SU-DHL-6 (cell line): ENCODE results near the gene IDH2.

Experiments used
- H2AFZ ChIP-seq: fragments of 200-600 bp; sonication (generic); 2 replicates; pipeline ENCODE4 v1.6.1; 2014; ENCODE audit warnings: low read depth, mild to moderate bottlenecking, moderate library complexity, mixed read lengths, antibody characterized with exemption, low read length; ENCODE audit not compliant: severe bottlenecking
- H3F3A ChIP-seq: fragments of 200-600 bp; shearing (Covaris generic); 2 replicates; pipeline ENCODE4 v1.6.0; 2016; ENCODE audit warnings: antibody characterized with exemption, mild to moderate bottlenecking; ENCODE audit not compliant: insufficient read depth
- H3K27ac ChIP-seq: fragments of 200-600 bp; sonication (generic); 2 replicates; pipeline ENCODE4 v1.5.1; 2016; ENCODE audit warnings: low read depth, mild to moderate bottlenecking, low read length, moderate library complexity, mixed read lengths
- H3K27me3 ChIP-seq: fragments of 200-600 bp; sonication (generic), shearing (Covaris generic); 2 replicates; pipeline ENCODE4 v1.6.0; 2014; ENCODE audit warnings: mild to moderate bottlenecking, low read length
- H3K36me3 ChIP-seq: fragments of 200-600 bp; sonication (generic); 2 replicates; pipeline ENCODE4 v1.6.1; 2014; ENCODE audit warnings: mild to moderate bottlenecking, low read length, mixed read lengths
- H3K4me2 ChIP-seq: fragments of 300-600, 200-600 bp; shearing (Covaris generic), sonication (generic); 2 replicates; pipeline ENCODE4 v1.6.0; 2014; ENCODE audit warnings: low read length, low read depth, mild to moderate bottlenecking; ENCODE audit not compliant: poor library complexity, severe bottlenecking
- H3K4me3 ChIP-seq: fragments of 200-600 bp; sonication (generic); 2 replicates; pipeline ENCODE4 v1.5.1; 2014; ENCODE audit warnings: antibody characterized with exemption, low read length, mild to moderate bottlenecking, mixed read lengths; ENCODE audit not compliant: insufficient read depth, poor library complexity, severe bottlenecking
- H3K79me2 ChIP-seq: fragments of 200-600 bp; sonication (generic); 2 replicates; pipeline ENCODE4 v1.6.1; 2014; ENCODE audit warnings: mild to moderate bottlenecking, low read length, moderate library complexity; ENCODE audit not compliant: insufficient read depth
- H3K9ac ChIP-seq: fragments of 200-600 bp; sonication (generic); 2 replicates; pipeline ENCODE4 v1.7.0; 2014; ENCODE audit warnings: mild to moderate bottlenecking, low read length
- H3K9me2 ChIP-seq: fragments of 200-600 bp; sonication (generic); replicated peaks from 2 replicates; pipeline ENCODE4 v1.6.1; 2014; ENCODE audit warnings: low read length; ENCODE audit not compliant: insufficient read depth
- H3K9me3 ChIP-seq: fragments of 200-600 bp; sonication (generic); 2 replicates; pipeline ENCODE4 v1.6.1; 2014; ENCODE audit warnings: low read length, mixed read lengths; ENCODE audit not compliant: insufficient read depth
- H4K20me1 ChIP-seq: fragments of 200-600 bp; sonication (generic); 2 replicates; pipeline ENCODE4 v1.6.1; 2014; ENCODE audit warnings: low read depth, mild to moderate bottlenecking, antibody characterized with exemption, low read length, moderate library complexity, mixed read lengths
- EZH2phosphoT487 ChIP-seq: fragments of 200-600 bp; sonication (generic), shearing (Covaris generic); conservative IDR thresholded peaks from 2 replicates; pipeline ENCODE4 v1.6.1; 2018; ENCODE audit warnings: mild to moderate bottlenecking, antibody characterized with exemption, low read length, moderate library complexity, mixed read lengths
- TF ChIP-seq, protein P1 (sequence below): fragments of 200-600 bp; sonication (generic); IDR thresholded peaks from one replicate; pipeline ENCODE4 v1.5.1; 2017; ENCODE audit warnings: antibody characterized with exemption, mild to moderate bottlenecking, low read length, moderate library complexity; ENCODE audit not compliant: insufficient read depth, poor library complexity, severe bottlenecking

The IDH2 gene

DNA sequence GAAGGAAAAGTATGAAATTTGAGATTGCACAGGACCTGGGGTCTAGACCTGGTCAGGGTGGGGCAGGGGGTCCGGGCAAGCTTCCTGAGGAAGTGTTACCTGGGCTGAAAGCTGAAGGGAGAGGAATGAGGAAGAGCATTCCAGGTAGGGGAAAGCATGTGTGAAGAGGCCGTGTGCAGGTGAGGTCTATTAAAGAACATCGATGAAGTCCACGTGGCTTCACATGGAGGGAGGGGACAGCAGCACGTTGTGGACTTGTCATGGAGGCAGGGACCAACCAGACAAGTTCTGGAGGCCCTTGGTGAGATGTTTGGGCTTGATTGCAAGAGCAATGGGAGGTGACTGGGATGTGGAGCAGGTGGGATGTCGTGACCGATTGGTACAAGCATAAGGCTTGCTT, 47.1 kb downstream of the IDH2 start:
- no peak overlapping the region for H3K9ac ChIP-seq
- no peaks in the 10 kb centered on the region for H3K27me3 ChIP-seq
- H3K9me2 ChIP-seq = no peaks in the 10 kb centered on the region
- no peak overlapping the region for H3K4me3 ChIP-seq
- no peak overlapping the region for H2AFZ ChIP-seq
- no peaks in the 10 kb centered on the region for H3K36me3 ChIP-seq
- TF ChIP-seq, protein P1, sequence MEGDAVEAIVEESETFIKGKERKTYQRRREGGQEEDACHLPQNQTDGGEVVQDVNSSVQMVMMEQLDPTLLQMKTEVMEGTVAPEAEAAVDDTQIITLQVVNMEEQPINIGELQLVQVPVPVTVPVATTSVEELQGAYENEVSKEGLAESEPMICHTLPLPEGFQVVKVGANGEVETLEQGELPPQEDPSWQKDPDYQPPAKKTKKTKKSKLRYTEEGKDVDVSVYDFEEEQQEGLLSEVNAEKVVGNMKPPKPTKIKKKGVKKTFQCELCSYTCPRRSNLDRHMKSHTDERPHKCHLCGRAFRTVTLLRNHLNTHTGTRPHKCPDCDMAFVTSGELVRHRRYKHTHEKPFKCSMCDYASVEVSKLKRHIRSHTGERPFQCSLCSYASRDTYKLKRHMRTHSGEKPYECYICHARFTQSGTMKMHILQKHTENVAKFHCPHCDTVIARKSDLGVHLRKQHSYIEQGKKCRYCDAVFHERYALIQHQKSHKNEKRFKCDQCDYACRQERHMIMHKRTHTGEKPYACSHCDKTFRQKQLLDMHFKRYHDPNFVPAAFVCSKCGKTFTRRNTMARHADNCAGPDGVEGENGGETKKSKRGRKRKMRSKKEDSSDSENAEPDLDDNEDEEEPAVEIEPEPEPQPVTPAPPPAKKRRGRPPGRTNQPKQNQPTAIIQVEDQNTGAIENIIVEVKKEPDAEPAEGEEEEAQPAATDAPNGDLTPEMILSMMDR = no peak
- TF ChIP-seq EZH2phosphoT487 = no peak
- H4K20me1 ChIP-seq = no peaks in the 10 kb centered on the region
- H3K9me3 ChIP-seq = no peaks in the 10 kb centered on the region
- peaks cover 2% of the 10 kb centered on the region; the same call in 1 of the 2 replicates for H3F3A ChIP-seq
- H3K27ac ChIP-seq = no peak overlapping the region
- H3K79me2 ChIP-seq = no peaks in the 10 kb centered on the region
- no peak overlapping the region for H3K4me2 ChIP-seq

DNA sequence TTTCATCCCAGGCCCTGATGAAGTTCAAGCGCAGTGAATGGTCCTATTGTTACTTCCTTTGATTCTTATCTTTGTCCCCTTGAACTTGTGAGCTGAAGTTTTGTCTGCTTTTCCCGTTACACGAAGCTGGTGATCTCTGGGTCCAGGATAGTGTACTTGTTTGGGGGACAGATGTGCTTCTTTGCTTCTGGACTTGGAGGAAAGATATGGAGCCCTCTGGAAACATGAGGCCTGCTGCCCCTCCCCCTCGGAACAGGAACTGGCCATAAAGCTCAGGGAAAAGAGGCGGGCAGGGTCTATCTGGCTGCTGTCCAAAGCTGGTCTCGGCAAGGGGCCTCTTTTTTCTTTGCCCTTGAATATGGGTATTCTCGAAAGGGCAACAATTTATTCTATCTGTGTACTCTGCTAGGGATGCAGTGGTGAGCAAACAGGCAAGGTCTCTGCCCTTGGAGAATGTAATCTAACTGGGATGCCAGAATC, 47.6 kb downstream of the IDH2 start:
- Histone ChIP-seq H3K79me2 (no peaks in the 10 kb centered on the region), H4K20me1 (no peaks in the 10 kb centered on the region), H3K9me3 (no peaks in the 10 kb centered on the region), H3K9ac (no peak overlapping the region), H3K4me2 (no peak overlapping the region), H3K27me3 (no peaks in the 10 kb centered on the region), H3F3A (no peaks in the 10 kb centered on the region; the same call in 1 of the 2 replicates), H3K36me3 (no peaks in the 10 kb centered on the region), H2AFZ (no peak overlapping the region), H3K27ac (no peak overlapping the region), H3K4me3 (no peak overlapping the region), H3K9me2 (no peaks in the 10 kb centered on the region)
- no peak for TF ChIP-seq EZH2phosphoT487

DNA sequence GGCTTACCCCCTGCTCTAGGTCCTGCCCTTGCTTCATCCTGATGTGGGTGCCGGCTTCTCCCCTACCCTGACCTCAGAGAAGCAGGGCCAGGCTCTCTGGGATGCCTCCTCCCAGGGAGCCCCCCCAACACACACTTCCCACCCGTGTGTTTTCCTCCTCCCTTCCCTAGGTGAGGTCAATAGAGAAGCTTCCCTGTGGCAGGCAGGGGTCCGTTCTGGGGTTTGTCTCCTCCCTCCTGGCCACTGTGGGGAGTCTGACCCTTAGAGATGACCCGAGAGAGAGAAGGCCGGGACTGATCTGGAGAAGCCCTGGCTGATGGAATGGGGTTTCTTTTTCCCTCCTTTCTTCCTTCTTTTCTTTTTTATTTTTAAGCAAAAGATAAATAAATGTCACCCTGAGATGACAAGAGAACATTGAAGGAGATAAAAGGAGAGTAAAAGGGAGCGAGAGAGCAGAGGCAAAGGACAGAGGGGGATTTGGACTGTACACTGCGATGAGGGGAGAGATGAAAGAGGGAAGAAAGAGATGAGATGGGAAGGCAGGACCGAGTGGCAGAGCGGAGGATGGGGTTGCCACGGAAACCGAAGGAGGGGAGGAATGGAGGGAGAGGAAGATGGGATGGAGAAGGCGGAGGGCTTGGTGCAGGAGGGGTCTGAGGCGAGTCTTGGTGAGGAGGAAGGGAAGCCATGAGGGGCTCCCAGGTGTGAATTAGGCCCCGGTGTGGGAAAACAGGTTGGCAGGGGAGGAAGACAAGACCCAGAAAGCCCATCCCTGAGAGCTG, 48.4 kb downstream of the IDH2 start:
- H3K9me3 ChIP-seq = no peaks in the 10 kb centered on the region
- no peaks in the 10 kb centered on the region for H4K20me1 ChIP-seq
- no peak overlapping the region for H3K27ac ChIP-seq
- no peaks in the 10 kb centered on the region for H3K36me3 ChIP-seq
- no peak overlapping the region for H3K4me2 ChIP-seq
- H2AFZ ChIP-seq = no peak overlapping the region
- TF ChIP-seq EZH2phosphoT487 = no peak
- TF ChIP-seq, protein P1 = no peak
- H3K9ac ChIP-seq = no peak overlapping the region
- no peak overlapping the region for H3K4me3 ChIP-seq
- H3K79me2 ChIP-seq = no peaks in the 10 kb centered on the region
- no peaks in the 10 kb centered on the region for H3K27me3 ChIP-seq
- H3F3A ChIP-seq = no peaks in the 10 kb centered on the region; the same call in 1 of the 2 replicates
- no peaks in the 10 kb centered on the region for H3K9me2 ChIP-seq

DNA sequence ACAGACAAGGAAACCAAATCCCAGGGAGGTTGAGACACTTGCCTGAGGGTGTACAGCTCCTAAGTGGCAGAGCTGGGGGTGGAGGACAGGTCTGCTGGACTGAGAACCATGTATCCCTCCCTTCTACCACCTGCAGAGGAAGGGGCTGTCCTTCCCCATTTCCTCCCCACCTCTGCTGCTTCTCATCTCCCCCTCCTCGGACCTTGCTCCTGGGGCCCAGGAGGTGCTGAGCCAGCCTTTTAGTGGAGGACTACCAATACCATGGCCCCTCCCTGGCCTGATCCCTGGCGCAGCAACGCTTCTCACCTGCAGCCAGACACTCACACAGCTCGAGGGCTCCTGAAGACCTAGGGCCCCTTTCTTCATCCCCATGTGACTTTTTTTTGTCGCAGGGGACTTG, 50.4 kb downstream of the IDH2 start:
- no peaks in the 10 kb centered on the region for H3K9me3 ChIP-seq
- no peaks in the 10 kb centered on the region for H3F3A ChIP-seq
- TF ChIP-seq, protein P1 = no peak
- no peak for TF ChIP-seq EZH2phosphoT487
- H3K79me2 ChIP-seq = no peaks in the 10 kb centered on the region
- no peak overlapping the region for H3K9ac ChIP-seq
- H2AFZ ChIP-seq = no peak overlapping the region
- no peak overlapping the region for H3K4me2 ChIP-seq
- no peaks in the 10 kb centered on the region for H4K20me1 ChIP-seq
- no peak overlapping the region for H3K27ac ChIP-seq
- H3K9me2 ChIP-seq = no peaks in the 10 kb centered on the region
- no peaks in the 10 kb centered on the region for H3K27me3 ChIP-seq
- H3K4me3 ChIP-seq = no peak overlapping the region
- no peaks in the 10 kb centered on the region for H3K36me3 ChIP-seq
